ENCODE measurements around the gene TTC1.

The TTC1 gene

GRCh38 chr5:160090059-160090458 is 81.1 kb downstream of the TTC1 start:
- no peak for DNase-seq

GRCh38 chr5:160092514-160092913 is 83.6 kb downstream of the TTC1 start:
- DNase-seq: no peak

GRCh38 chr5:160092960-160093707 is 84.2 kb downstream of the TTC1 start:
- no peak for DNase-seq

GRCh38 chr5:160096178-160096577 is 87.2 kb downstream of the TTC1 start:
- DNase-seq: no peak

GRCh38 chr5:160097991-160098390 is 89.1 kb downstream of the TTC1 start:
- no peak for DNase-seq

- no peak for DNase-seq
These were observed 96.9 kb downstream of the TTC1 start for GRCh38 chr5:160105686-160106360.

GRCh38 chr5:160108124-160108523 is 99.2 kb downstream of the TTC1 start:
- no peak for DNase-seq

All from NCI-H1048 (cell line).